Measurements from ENCODE around the gene ODF2L.

DNA sequence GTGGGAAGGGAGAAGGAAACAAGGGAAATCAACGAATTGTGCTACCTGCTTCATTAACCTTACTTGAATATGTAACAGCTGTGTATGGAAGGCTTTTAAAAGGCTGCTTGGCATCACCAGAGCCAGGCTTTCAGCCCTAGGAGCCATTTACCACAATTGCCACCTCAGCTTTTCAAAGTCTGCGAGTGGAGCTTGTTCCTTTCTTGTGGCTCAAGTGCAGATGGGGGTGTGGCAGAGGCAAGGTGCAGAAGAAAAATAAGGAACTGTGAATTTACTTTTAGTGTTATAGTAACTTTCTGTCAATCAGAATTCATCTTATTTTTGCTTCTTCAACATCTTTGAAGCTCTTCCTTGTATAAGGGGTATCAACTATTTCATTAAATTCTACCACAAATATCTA is 45.5 kb upstream of the ODF2L start:
- TF ChIP-seq POLR2AphosphoS5 (IDR thresholded peaks at IDR 0.05; ENCODE audit: low read depth, low read length) (no peak), PAX5 (IDR thresholded peaks at IDR 0.05; ENCODE audit: insufficient read depth, low read length, severe bottlenecking) (no peak)
